Endodermal cell (in vitro differentiated cells): ENCODE results near the gene DNAH6. TPM values are rescaled to one million over a fixed set of nuclear protein-coding genes. Genes with fewer than 3 reads are reported as not detected.

Experiments
- DNase-seq: peaks from one replicate; pipeline ENCODE4 v3.0.0-alpha.2; 2017
- H3K27ac ChIP-seq: 2 replicates; pipeline ENCODE4 v1.5.1; 2013; ENCODE audit warnings: mild to moderate bottlenecking, low read depth, low read length, moderate library complexity
- H3K27me3 ChIP-seq: 2 replicates; pipeline ENCODE4 v1.6.1; 2013; ENCODE audit warnings: mild to moderate bottlenecking, low read length, moderate library complexity; ENCODE audit not compliant: insufficient read depth, control insufficient read depth, poor library complexity, severe bottlenecking
- H3K36me3 ChIP-seq: 2 replicates; pipeline ENCODE4 v1.7.0; 2013; ENCODE audit warnings: mild to moderate bottlenecking, low read length, moderate library complexity; ENCODE audit not compliant: control insufficient read depth, insufficient read depth
- H3K4me1 ChIP-seq: one replicate; pipeline ENCODE4 v1.7.0; 2013; ENCODE audit warnings: low read length; ENCODE audit not compliant: control insufficient read depth, insufficient read depth
- H3K4me3 ChIP-seq: 2 replicates; pipeline ENCODE4 v1.5.1; 2013; ENCODE audit warnings: mild to moderate bottlenecking, low read length, moderate library complexity
- H3K9ac ChIP-seq: 2 replicates; pipeline ENCODE4 v1.6.1; 2013; ENCODE audit warnings: mild to moderate bottlenecking, low read length, moderate library complexity; ENCODE audit not compliant: poor library complexity, severe bottlenecking; ENCODE audit errors: extremely low read depth
- H3K9me3 ChIP-seq: 2 replicates; pipeline ENCODE4 v1.6.1; 2013; ENCODE audit warnings: mild to moderate bottlenecking, low read length, moderate library complexity; ENCODE audit not compliant: control insufficient read depth
- H3K27ac Mint-ChIP-seq: 2 replicates; pipeline ENCODE4 v1.8.0; 2020; ENCODE audit warnings: mixed read lengths
- H3K27me3 Mint-ChIP-seq: 2 replicates; pipeline ENCODE4 v1.8.0; 2021; ENCODE audit warnings: mild to moderate bottlenecking, mixed read lengths; ENCODE audit not compliant: insufficient read depth
- H3K36me3 Mint-ChIP-seq: 2 replicates; pipeline ENCODE4 v1.8.0; 2020; ENCODE audit warnings: low read depth, mixed read lengths
- H3K4me1 Mint-ChIP-seq: 2 replicates; pipeline ENCODE4 v1.8.0; 2020; ENCODE audit warnings: mixed read lengths
- H3K4me3 Mint-ChIP-seq: 2 replicates; pipeline ENCODE4 v1.8.0; 2020; ENCODE audit warnings: mild to moderate bottlenecking, moderate library complexity, mixed read lengths
- H3K9me3 Mint-ChIP-seq: 2 replicates; pipeline ENCODE4 v1.8.0; 2020; ENCODE audit warnings: mild to moderate bottlenecking, mixed read lengths
- WGBS, 2 experiments: methylation state at CpG; one replicate each; pipeline versions ENCODE4 v1.1.5 to v1.1.7; 2013; ENCODE audit warnings: missing lambda C conversion rate in 2 of 2, mixed read lengths in 1 of 2; ENCODE audit not compliant: insufficient coverage in 1 of 2, insufficient read length in 1 of 2; 5-methylcytosine and 5-hydroxymethylcytosine counted together
- total RNA-seq, 2 donors: library from RNA; stranded (reverse); fragmentation: NEBNext Ultra II Directional in 1 of 2; extraction: Animal tissue kit (Norgen Biotek cat#: 25700) in 1 of 2; gene quantifications; 2 replicates in 1 of 2; 3 replicates in 1 of 2; pipeline ENCODE4 v1.2.1, GENCODE V29; 2021
- TF ChIP-seq, protein P1 (sequence below): fragments of 200-600 bp; sonication (generic); conservative IDR thresholded peaks from 2 replicates; pipeline ENCODE4 v1.5.0; 2021; ENCODE audit warnings: antibody characterized with exemption, mild to moderate bottlenecking

The DNAH6 gene
- total RNA-seq, 2 donors from 2014 or later = 1.6 to 2.0 TPM

DNA sequence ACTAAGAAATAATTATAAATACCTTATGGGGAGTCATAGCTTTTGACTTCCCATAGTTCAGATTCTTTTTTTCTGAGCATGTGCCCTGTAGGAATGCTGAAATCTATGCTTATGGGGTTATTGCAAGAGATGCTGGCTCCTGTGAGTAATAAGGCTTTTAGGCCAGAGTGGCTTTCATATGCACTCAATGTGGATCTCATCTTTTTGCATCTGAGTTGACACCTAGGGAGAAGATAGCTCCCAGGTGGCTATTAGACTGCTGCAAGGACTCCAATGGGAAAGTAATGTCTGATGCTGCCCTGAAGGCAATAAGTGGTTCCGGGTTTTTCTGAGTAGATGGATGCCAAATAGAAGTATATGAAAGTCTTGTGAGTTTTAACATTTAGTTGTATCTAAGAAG lies 21.0 kb downstream of the DNAH6 start:
- Histone ChIP-seq H3K36me3 (no peaks in the 10 kb centered on the region), H3K9me3 (no peaks in the 10 kb centered on the region), H3K4me3 (no peak overlapping the region), H3K27ac (no peak overlapping the region), H3K9ac (no peak overlapping the region), H3K4me1 (peaks cover 5% of the 10 kb centered on the region), H3K27me3 (no peaks in the 10 kb centered on the region)
- TF ChIP-seq, protein P1, sequence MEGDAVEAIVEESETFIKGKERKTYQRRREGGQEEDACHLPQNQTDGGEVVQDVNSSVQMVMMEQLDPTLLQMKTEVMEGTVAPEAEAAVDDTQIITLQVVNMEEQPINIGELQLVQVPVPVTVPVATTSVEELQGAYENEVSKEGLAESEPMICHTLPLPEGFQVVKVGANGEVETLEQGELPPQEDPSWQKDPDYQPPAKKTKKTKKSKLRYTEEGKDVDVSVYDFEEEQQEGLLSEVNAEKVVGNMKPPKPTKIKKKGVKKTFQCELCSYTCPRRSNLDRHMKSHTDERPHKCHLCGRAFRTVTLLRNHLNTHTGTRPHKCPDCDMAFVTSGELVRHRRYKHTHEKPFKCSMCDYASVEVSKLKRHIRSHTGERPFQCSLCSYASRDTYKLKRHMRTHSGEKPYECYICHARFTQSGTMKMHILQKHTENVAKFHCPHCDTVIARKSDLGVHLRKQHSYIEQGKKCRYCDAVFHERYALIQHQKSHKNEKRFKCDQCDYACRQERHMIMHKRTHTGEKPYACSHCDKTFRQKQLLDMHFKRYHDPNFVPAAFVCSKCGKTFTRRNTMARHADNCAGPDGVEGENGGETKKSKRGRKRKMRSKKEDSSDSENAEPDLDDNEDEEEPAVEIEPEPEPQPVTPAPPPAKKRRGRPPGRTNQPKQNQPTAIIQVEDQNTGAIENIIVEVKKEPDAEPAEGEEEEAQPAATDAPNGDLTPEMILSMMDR = no peak
- H3K4me3 Mint-ChIP-seq = no peak overlapping the region
- H3K36me3 Mint-ChIP-seq = no peaks in the 10 kb centered on the region
- no peak overlapping the region for H3K27ac Mint-ChIP-seq
- no peak for DNase-seq
- peaks cover 3% of the 10 kb centered on the region for H3K27me3 Mint-ChIP-seq
- H3K9me3 Mint-ChIP-seq = no peaks in the 10 kb centered on the region
- WGBS, 2 experiments = 91 to 100% methylated on average over 1 of the region's 1 CpG
- H3K4me1 Mint-ChIP-seq = peaks cover 14% of the 10 kb centered on the region

DNA sequence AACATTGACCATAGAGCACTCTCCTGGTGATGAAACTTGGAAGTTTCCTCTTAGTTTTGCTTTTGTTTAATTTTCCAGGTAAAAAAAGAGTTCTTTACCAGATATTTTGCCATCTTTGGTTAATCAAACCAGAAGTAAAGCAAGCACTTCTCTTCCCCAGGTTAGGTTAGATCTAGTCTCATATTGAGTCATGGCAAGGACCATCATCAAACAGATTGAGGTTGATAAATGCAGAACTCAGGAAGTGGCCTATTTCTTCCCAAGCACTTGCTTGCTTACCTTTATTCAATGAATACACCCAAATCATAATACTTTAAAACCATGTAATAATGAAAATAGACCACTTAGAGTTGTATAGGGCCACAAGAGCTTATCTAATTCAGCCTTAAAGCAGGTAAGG lies 23.4 kb downstream of the DNAH6 start:
- H3K9ac ChIP-seq = no peak overlapping the region
- no peaks in the 10 kb centered on the region for H3K27me3 ChIP-seq
- no peaks in the 10 kb centered on the region for H3K36me3 ChIP-seq
- no peaks in the 10 kb centered on the region for H3K4me1 ChIP-seq
- H3K27ac ChIP-seq = no peak overlapping the region
- no peak overlapping the region for H3K4me3 Mint-ChIP-seq
- H3K27me3 Mint-ChIP-seq = peaks cover 3% of the 10 kb centered on the region
- no peaks in the 10 kb centered on the region for H3K4me1 Mint-ChIP-seq
- DNase-seq = no peak
- no peak overlapping the region for H3K4me3 ChIP-seq
- H3K9me3 ChIP-seq = no peaks in the 10 kb centered on the region
- no peaks in the 10 kb centered on the region for H3K36me3 Mint-ChIP-seq
- H3K9me3 Mint-ChIP-seq = no peaks in the 10 kb centered on the region
- TF ChIP-seq, protein P1 = no peak
- no peak overlapping the region for H3K27ac Mint-ChIP-seq

DNA sequence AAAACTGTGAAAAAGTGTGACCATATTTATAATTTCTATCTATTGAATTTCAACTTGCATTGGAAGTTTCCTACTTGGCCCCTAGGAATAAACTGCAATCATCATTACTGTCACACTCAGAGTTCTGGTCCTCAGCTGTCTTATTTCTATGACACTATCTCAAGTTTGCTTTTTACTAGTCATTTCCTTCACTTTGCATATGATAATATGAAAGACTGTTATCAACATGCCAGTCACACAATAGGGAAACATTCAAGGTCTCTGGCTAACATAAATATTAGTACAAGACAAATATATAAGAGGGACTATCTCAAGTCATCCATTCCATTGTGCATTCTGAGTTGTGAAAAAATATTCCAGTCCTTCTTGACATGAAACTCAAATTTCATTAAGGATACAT lies 28.7 kb downstream of the DNAH6 start:
- Mint-ChIP-seq H3K27ac (no peak overlapping the region), H3K9me3 (no peaks in the 10 kb centered on the region), H3K36me3 (no peaks in the 10 kb centered on the region), H3K27me3 (peaks cover 3% of the 10 kb centered on the region), H3K4me3 (no peak overlapping the region), H3K4me1 (no peaks in the 10 kb centered on the region)
- Histone ChIP-seq H3K36me3 (no peaks in the 10 kb centered on the region), H3K4me3 (no peak overlapping the region), H3K9ac (no peak overlapping the region), H3K4me1 (no peaks in the 10 kb centered on the region), H3K27me3 (no peaks in the 10 kb centered on the region), H3K27ac (no peak overlapping the region), H3K9me3 (no peaks in the 10 kb centered on the region)
- TF ChIP-seq, protein P1 = no peak
- no peak for DNase-seq
